Measurements from ENCODE around the gene SLC4A9.

The SLC4A9 gene

GRCh38 chr5:140319833-140320232 is 40.2 kb upstream of the SLC4A9 start:
- H2BK120ac ChIP-seq (ENCODE audit: low read depth, low read length), result no peak overlapping the region
- no peak for DNase-seq
- H3K27me3 ChIP-seq (ENCODE audit: control insufficient read depth in 1 of 2, insufficient read depth in 1 of 2, low read length in 2 of 2), result no peaks in the 10 kb centered on the region
- peak overlapping the region; percentile 38 for H2AK5ac ChIP-seq (ENCODE audit: low read length, severe bottlenecking)
- no peak overlapping the region for H2BK12ac ChIP-seq (ENCODE audit: low read length in 2 of 2)
- 90% methylated on average over 1 of the region's 1 CpG for WGBS
- no peaks in the 10 kb centered on the region for H3K9me3 ChIP-seq (ENCODE audit: control insufficient read depth, low read length)
- no peak overlapping the region for H3K4me2 ChIP-seq (ENCODE audit: low read length, poor library complexity, severe bottlenecking)
- H2BK5ac ChIP-seq (ENCODE audit: low read depth, low read length, poor library complexity, severe bottlenecking), result no peak overlapping the region
- H3K4me3 ChIP-seq (ENCODE audit: insufficient read depth in 1 of 2, low read depth in 1 of 2, low read length in 2 of 2), result no peak overlapping the region
- no peaks in the 10 kb centered on the region for H3K36me3 ChIP-seq (ENCODE audit: control insufficient read depth in 1 of 2, insufficient read depth in 2 of 2, low read depth in 1 of 2, low read length in 2 of 2)
- H4K91ac ChIP-seq (ENCODE audit: low read length), result no peak overlapping the region
- no peak overlapping the region for H3K14ac ChIP-seq (ENCODE audit: low read length in 2 of 2)
- H2BK15ac ChIP-seq (ENCODE audit: low read depth, poor library complexity, severe bottlenecking), result no peak overlapping the region
- no peak overlapping the region for H2AFZ ChIP-seq (ENCODE audit: low read depth, low read length)
- H3K79me1 ChIP-seq (replicated peaks; ENCODE audit: low read length, poor library complexity, severe bottlenecking), result no peaks in the 10 kb centered on the region
- no peak overlapping the region for H3K18ac ChIP-seq (ENCODE audit: low read depth in 1 of 2, low read length in 2 of 2)
- no peak overlapping the region for H3K9ac ChIP-seq (ENCODE audit: low read length)
- H3K4ac ChIP-seq (ENCODE audit: low read depth in 1 of 2, low read length in 2 of 2), result no peak overlapping the region
- H3K23ac ChIP-seq (ENCODE audit: low read length in 2 of 2), result no peak overlapping the region
- H3K27ac ChIP-seq (ENCODE audit: low read length, poor library complexity, severe bottlenecking), result no peak overlapping the region
- no peak overlapping the region for H4K8ac ChIP-seq (ENCODE audit: low read length)
- H3K4me1 ChIP-seq (ENCODE audit: control insufficient read depth, insufficient read depth, low read depth, low read length), result peaks cover 21% of the 10 kb centered on the region

GRCh38 chr5:140321796-140322195 is 38.2 kb upstream of the SLC4A9 start:
- Histone ChIP-seq H3K14ac (ENCODE audit: low read length in 2 of 2) (no peak overlapping the region), H3K27ac (ENCODE audit: low read length, poor library complexity, severe bottlenecking) (no peak overlapping the region), H3K4ac (ENCODE audit: low read depth in 1 of 2, low read length in 2 of 2) (no peak overlapping the region), H2AK5ac (ENCODE audit: low read length, severe bottlenecking) (peak overlapping the region; percentile 90), H3K18ac (ENCODE audit: low read depth in 1 of 2, low read length in 2 of 2) (peak overlapping the region; percentile 2 to 49), H4K91ac (ENCODE audit: low read length) (no peak overlapping the region), H3K4me1 (ENCODE audit: control insufficient read depth, insufficient read depth, low read depth, low read length) (peaks cover 24% of the 10 kb centered on the region), H2AFZ (ENCODE audit: low read depth, low read length) (no peak overlapping the region), H3K4me3 (ENCODE audit: insufficient read depth in 1 of 2, low read depth in 1 of 2, low read length in 2 of 2) (no peak overlapping the region), H4K8ac (ENCODE audit: low read length) (no peak overlapping the region), H2BK5ac (ENCODE audit: low read depth, low read length, poor library complexity, severe bottlenecking) (peak overlapping the region; percentile 40), H2BK15ac (ENCODE audit: low read depth, poor library complexity, severe bottlenecking) (peak overlapping the region; percentile 53), H3K23ac (ENCODE audit: low read length in 2 of 2) (no peak overlapping the region), H3K79me1 (replicated peaks; ENCODE audit: low read length, poor library complexity, severe bottlenecking) (no peaks in the 10 kb centered on the region), H3K9me3 (ENCODE audit: control insufficient read depth, low read length) (no peaks in the 10 kb centered on the region), H3K36me3 (ENCODE audit: control insufficient read depth in 1 of 2, insufficient read depth in 2 of 2, low read depth in 1 of 2, low read length in 2 of 2) (no peaks in the 10 kb centered on the region), H2BK120ac (ENCODE audit: low read depth, low read length) (no peak overlapping the region), H3K4me2 (ENCODE audit: low read length, poor library complexity, severe bottlenecking) (no peak overlapping the region), H2BK12ac (ENCODE audit: low read length in 2 of 2) (peak overlapping the region in 1 of 2 experiments; percentile 72), H3K27me3 (ENCODE audit: control insufficient read depth in 1 of 2, insufficient read depth in 1 of 2, low read length in 2 of 2) (no peaks in the 10 kb centered on the region), H3K9ac (ENCODE audit: low read length) (no peak overlapping the region)
- DNase-seq, result no peak
- WGBS, result 91% methylated on average over 2 of the region's 2 CpGs

- WGBS, result 36% methylated on average over 8 of the region's 9 CpGs
- H3K14ac ChIP-seq (ENCODE audit: low read length in 2 of 2), result peak overlapping the region in 1 of 2 experiments; percentile 30
- peak overlapping the region; percentile 95 for H3K27ac ChIP-seq (ENCODE audit: low read length, poor library complexity, severe bottlenecking)
- H3K4me3 ChIP-seq (ENCODE audit: insufficient read depth in 1 of 2, low read depth in 1 of 2, low read length in 2 of 2), result peak overlapping the region in 1 of 2 experiments; percentile 30
- peak overlapping the region; percentile 92 for H4K8ac ChIP-seq (ENCODE audit: low read length)
- H2AFZ ChIP-seq (ENCODE audit: low read depth, low read length), result no peak overlapping the region
- H2AK5ac ChIP-seq (ENCODE audit: low read length, severe bottlenecking), result peak overlapping the region; percentile 95
- H3K27me3 ChIP-seq (ENCODE audit: control insufficient read depth in 1 of 2, insufficient read depth in 1 of 2, low read length in 2 of 2), result no peaks in the 10 kb centered on the region
- H3K4me1 ChIP-seq (ENCODE audit: control insufficient read depth, insufficient read depth, low read depth, low read length), result peaks cover 25% of the 10 kb centered on the region
- H3K4me2 ChIP-seq (ENCODE audit: low read length, poor library complexity, severe bottlenecking), result peak overlapping the region; percentile 31
- peak overlapping the region; percentile 2 to 10 for H3K23ac ChIP-seq (ENCODE audit: low read length in 2 of 2)
- peak overlapping the region; percentile 48 for H3K9ac ChIP-seq (ENCODE audit: low read length)
- peak overlapping the region; percentile 92 for H2BK5ac ChIP-seq (ENCODE audit: low read depth, low read length, poor library complexity, severe bottlenecking)
- DNase-seq, result peak; percentile 94
- H3K9me3 ChIP-seq (ENCODE audit: control insufficient read depth, low read length), result no peaks in the 10 kb centered on the region
- H3K36me3 ChIP-seq (ENCODE audit: control insufficient read depth in 1 of 2, insufficient read depth in 2 of 2, low read depth in 1 of 2, low read length in 2 of 2), result no peaks in the 10 kb centered on the region
- H3K79me1 ChIP-seq (replicated peaks; ENCODE audit: low read length, poor library complexity, severe bottlenecking), result no peaks in the 10 kb centered on the region
- H2BK15ac ChIP-seq (ENCODE audit: low read depth, poor library complexity, severe bottlenecking), result peak overlapping the region; percentile 54
- H2BK120ac ChIP-seq (ENCODE audit: low read depth, low read length), result peak overlapping the region; percentile 92
- peak overlapping the region; percentile 56 to 99 for H2BK12ac ChIP-seq (ENCODE audit: low read length in 2 of 2)
- H3K4ac ChIP-seq (ENCODE audit: low read depth in 1 of 2, low read length in 2 of 2), result peak overlapping the region; percentile 0 to 88
- H4K91ac ChIP-seq (ENCODE audit: low read length), result peak overlapping the region; percentile 98
- peak overlapping the region; percentile 84 to 99 for H3K18ac ChIP-seq (ENCODE audit: low read depth in 1 of 2, low read length in 2 of 2)
Measured at GRCh38 chr5:140322751-140323731, 37.0 kb upstream of the SLC4A9 start.

GRCh38 chr5:140324041-140324600 is 35.9 kb upstream of the SLC4A9 start:
- no peaks in the 10 kb centered on the region for H3K79me1 ChIP-seq (replicated peaks; ENCODE audit: low read length, poor library complexity, severe bottlenecking)
- H3K18ac ChIP-seq (ENCODE audit: low read depth in 1 of 2, low read length in 2 of 2), result peak overlapping the region; percentile 79 to 84
- H3K27ac ChIP-seq (ENCODE audit: low read length, poor library complexity, severe bottlenecking), result peak overlapping the region; percentile 58
- H3K4me3 ChIP-seq (ENCODE audit: insufficient read depth in 1 of 2, low read depth in 1 of 2, low read length in 2 of 2), result no peak overlapping the region
- no peak overlapping the region for H3K4me2 ChIP-seq (ENCODE audit: low read length, poor library complexity, severe bottlenecking)
- H3K9me3 ChIP-seq (ENCODE audit: control insufficient read depth, low read length), result no peaks in the 10 kb centered on the region
- H2BK15ac ChIP-seq (ENCODE audit: low read depth, poor library complexity, severe bottlenecking), result no peak overlapping the region
- peak overlapping the region; percentile 14 for H2BK5ac ChIP-seq (ENCODE audit: low read depth, low read length, poor library complexity, severe bottlenecking)
- no peak overlapping the region for H2BK120ac ChIP-seq (ENCODE audit: low read depth, low read length)
- no peak overlapping the region for H3K23ac ChIP-seq (ENCODE audit: low read length in 2 of 2)
- H2AFZ ChIP-seq (ENCODE audit: low read depth, low read length), result no peak overlapping the region
- peak overlapping the region; percentile 32 to 35 for H3K4ac ChIP-seq (ENCODE audit: low read depth in 1 of 2, low read length in 2 of 2)
- no peak overlapping the region for H3K9ac ChIP-seq (ENCODE audit: low read length)
- no peaks in the 10 kb centered on the region for H3K27me3 ChIP-seq (ENCODE audit: control insufficient read depth in 1 of 2, insufficient read depth in 1 of 2, low read length in 2 of 2)
- H2BK12ac ChIP-seq (ENCODE audit: low read length in 2 of 2), result peak overlapping the region; percentile 94 to 95
- DNase-seq, result peak; percentile 54
- no peaks in the 10 kb centered on the region for H3K36me3 ChIP-seq (ENCODE audit: control insufficient read depth in 1 of 2, insufficient read depth in 2 of 2, low read depth in 1 of 2, low read length in 2 of 2)
- WGBS, result 91% methylated on average over 5 of the region's 5 CpGs
- H3K14ac ChIP-seq (ENCODE audit: low read length in 2 of 2), result peak overlapping the region in 1 of 2 experiments; percentile 66
- peak overlapping the region; percentile 11 for H4K91ac ChIP-seq (ENCODE audit: low read length)
- H3K4me1 ChIP-seq (ENCODE audit: control insufficient read depth, insufficient read depth, low read depth, low read length), result peaks cover 26% of the 10 kb centered on the region
- H4K8ac ChIP-seq (ENCODE audit: low read length), result no peak overlapping the region
- peak overlapping the region; percentile 83 for H2AK5ac ChIP-seq (ENCODE audit: low read length, severe bottlenecking)

Measured in mesenchymal stem cell (in vitro differentiated cells and primary cell).